Body of pancreas (tissue), 4 donors: ENCODE data around the gene TMEM82. TPM values are rescaled to one million over a fixed set of nuclear protein-coding genes. Genes with fewer than 3 reads are reported as not detected.

Experiments used
- ATAC-seq: fragments of 150-250 bp; one replicate; pipeline ENCODE4 v1.9.1; 2016
- DNase-seq, 4 donors: peaks; one replicate each; pipeline ENCODE4 v3.0.0-alpha.2; 2019
- H3K27ac ChIP-seq, 4 donors: fragments of 200-600 bp; sonication (generic); 1 replicate in 3 of 4; 2 replicates in 1 of 4; pipeline versions ENCODE4 v1.5.1 to v1.6.1; 2016 to 2019; ENCODE audit warnings: mild to moderate bottlenecking in 1 of 4, mixed read lengths in 1 of 4, moderate library complexity in 1 of 4
- H3K27me3 ChIP-seq, 2 donors: fragments of 200-600 bp; sonication (generic); one replicate each; pipeline ENCODE4 v1.6.0; 2016; ENCODE audit warnings: mild to moderate bottlenecking in 1 of 2
- H3K36me3 ChIP-seq, 2 donors: fragments of 200-600 bp; sonication (generic); replicated peaks in 1 of 2; 2 replicates each; pipeline ENCODE4 v1.5.1; 2016; ENCODE audit warnings: low read depth in 2 of 2; ENCODE audit not compliant: insufficient read depth in 1 of 2
- H3K4me1 ChIP-seq: fragments of 200-600 bp; sonication (generic); one replicate; pipeline ENCODE4 v1.6.0; 2016
- H3K4me3 ChIP-seq, 2 donors: fragments of 200-600 bp; sonication (generic); 1 replicate in 1 of 2; 2 replicates in 1 of 2; pipeline ENCODE4 v1.5.1; 2016 to 2019
- H3K9me3 ChIP-seq, 3 donors: fragments of 200-600 bp; sonication (generic); 1 replicate in 2 of 3; 2 replicates in 1 of 3; pipeline ENCODE4 v1.5.1; 2016
- CTCF ChIP-seq, 7 experiments: fragments of 450-650 bp in 4 of 7; fragments of 200-600 bp in 3 of 7; sonication (generic) in 3 of 7; IDR thresholded peaks; one replicate each; pipeline ENCODE4 v1.5.1; 2016 to 2019; ENCODE audit warnings: antibody characterized with exemption in 7 of 7
- POLR2A ChIP-seq, 3 donors: fragments of 450-650 bp; IDR thresholded peaks; one replicate each; pipeline ENCODE4 v1.6.1; 2016; ENCODE audit warnings: antibody characterized with exemption in 3 of 3, mild to moderate bottlenecking in 2 of 3
- WGBS, 2 donors: methylation state at CpG; one replicate each; pipeline ENCODE4 v1.1.5; 2017; 5-methylcytosine and 5-hydroxymethylcytosine counted together
- intact Hi-C: fragments of 100-400 bp; cut with DNase I; formaldehyde crosslinking; loops from one replicate; pipeline ENCODE4 v1.15.1; 2023
- total RNA-seq, 2 donors: library from RNA; depleted of rRNA; stranded (reverse); fragments of >200 nt; gene quantifications; one replicate each; pipeline ENCODE4 v1.1.0, GENCODE V29; 2016

Gene TMEM82
- total RNA-seq, 2 donors from 2014 or later = not detected

- intact Hi-C loops = no loop called here
- 89 to 90% methylated on average over 17 of the region's 17 CpGs for WGBS, 2 donors
- Histone ChIP-seq H3K36me3 (no peaks in the 10 kb centered on the region), H3K9me3 (no peaks in the 10 kb centered on the region), H3K4me3 (no peak overlapping the region), H3K27ac (peak overlapping the region in 3 of 4 donors; percentile 29 to 78 (median 70)), H3K4me1 (peaks cover 14% of the 10 kb centered on the region), H3K27me3 (no peaks in the 10 kb centered on the region)
- ATAC-seq (no peak), DNase-seq (no peak)
- TF ChIP-seq CTCF (IDR thresholded peaks at IDR 0.05) (no peak), POLR2A (IDR thresholded peaks at IDR 0.05) (no peak)
Measured at GRCh38 chr1:15704526-15705183, 37.6 kb upstream of the TMEM82 start.

GRCh38 chr1:15705184-15705566 lies 37.1 kb upstream of the TMEM82 start:
- Histone ChIP-seq H3K4me3 (no peak overlapping the region), H3K4me1 (peaks cover 14% of the 10 kb centered on the region), H3K27ac (no peak overlapping the region), H3K36me3 (no peaks in the 10 kb centered on the region), H3K9me3 (no peaks in the 10 kb centered on the region), H3K27me3 (no peaks in the 10 kb centered on the region)
- ATAC-seq (no peak), DNase-seq (no peak)
- intact Hi-C loops = no loop called here
- 95 to 96% methylated on average over 10 to 11 of the region's 11 CpGs for WGBS, 2 donors
- no peak for TF ChIP-seq POLR2A (IDR thresholded peaks at IDR 0.05)
- no peak for TF ChIP-seq CTCF (IDR thresholded peaks at IDR 0.05)

GRCh38 chr1:15706751-15707150 lies 35.5 kb upstream of the TMEM82 start:
- TF ChIP-seq POLR2A (IDR thresholded peaks at IDR 0.05) (no peak), CTCF (IDR thresholded peaks at IDR 0.05) (no peak)
- H3K4me3 ChIP-seq = no peak overlapping the region
- intact Hi-C loops = no loop called here
- DNase-seq (no peak), ATAC-seq (no peak)
- no peak overlapping the region for H3K27ac ChIP-seq
- no peaks in the 10 kb centered on the region for H3K36me3 ChIP-seq
- H3K4me1 ChIP-seq = peaks cover 14% of the 10 kb centered on the region
- WGBS, 2 donors = 67 to 76% methylated on average over 7 of the region's 7 CpGs
- H3K9me3 ChIP-seq = no peaks in the 10 kb centered on the region
- no peaks in the 10 kb centered on the region for H3K27me3 ChIP-seq

GRCh38 chr1:15707239-15707925 lies 34.9 kb upstream of the TMEM82 start:
- no peak overlapping the region for H3K4me3 ChIP-seq
- no peak for ATAC-seq
- H3K4me1 ChIP-seq = peaks cover 14% of the 10 kb centered on the region
- 90 to 91% methylated on average over 8 of the region's 8 CpGs for WGBS, 2 donors
- intact Hi-C loops = no loop called here
- H3K9me3 ChIP-seq = no peaks in the 10 kb centered on the region
- H3K36me3 ChIP-seq = no peaks in the 10 kb centered on the region
- H3K27ac ChIP-seq = no peak overlapping the region
- no peak for DNase-seq
- H3K27me3 ChIP-seq = no peaks in the 10 kb centered on the region
- no peak for TF ChIP-seq CTCF (IDR thresholded peaks at IDR 0.05)
- no peak for TF ChIP-seq POLR2A (IDR thresholded peaks at IDR 0.05)
